K562 (cell line): ENCODE data around the gene SACS. TPM values are rescaled to one million over a fixed set of nuclear protein-coding genes. Genes with fewer than 3 reads are reported as not detected.

Experiments used
- ATAC-seq: fragments of 200-7000 bp; cut with Tn5 transposase; 3 replicates; pipeline ENCODE4 v1.9.1; 2020; ENCODE audit warnings: moderate library complexity
- BruUV-seq: library from RNA; stranded (reverse); fragments of 400-500 nt; replicated peaks from 2 replicates; lab custom pipeline; 2021; lab: Mats Ljungman, UMichigan
- CTCF ChIA-PET: fragments of 300-600 bp; formaldehyde crosslinking; extraction: SDS; loops from one replicate; lab custom pipeline; 2021; ENCODE audit warnings: low intra/inter-chr PET ratio; lab: Yijun Ruan, JAX
- POLR2A ChIA-PET: fragments of 300-600, 350-650 bp; sonication (Branson Sonifier 250); formaldehyde crosslinking; extraction: SDS; loops from one replicate; lab custom pipeline; 2021; ENCODE audit warnings: antibody characterized with exemption, inconsistent platforms; lab: Yijun Ruan, JAX
- DNase-seq, 4 experiments: peaks; one replicate each; pipeline versions ENCODE4 v3.0.0 to v3.0.0-alpha.2; 2011 to 2018; ENCODE audit warnings: low spot score in 3 of 4, mixed read lengths in 3 of 4; ENCODE audit errors: extremely low read depth in 1 of 4
- FAIRE-seq: peaks from 2 replicates; lab custom pipeline; 2011; peaks lifted over from hg19 to GRCh38; lab: Jason Lieb, UNC
- H2AFZ ChIP-seq: 2 replicates; pipeline ENCODE4 v1.6.0; 2011; ENCODE audit warnings: low read depth, low read length, control low read depth, inconsistent platforms
- H3K27ac ChIP-seq: fragments of 200-600 bp; 3 replicates; pipeline ENCODE4 v1.8.0; 2011; ENCODE audit warnings: low read depth, mild to moderate bottlenecking, control low read depth, inconsistent platforms, low read length, moderate library complexity, mixed read lengths; ENCODE audit errors: extremely low read depth
- H3K27me3 ChIP-seq, 2 experiments: fragments of 300-600 bp in 1 of 2; 2 replicates in 1 of 2; 3 replicates in 1 of 2; pipeline versions ENCODE4 v1.6.0 to v1.8.0; 2011; ENCODE audit warnings: inconsistent platforms in 2 of 2, low read length in 2 of 2, mild to moderate bottlenecking in 1 of 2, mixed read lengths in 1 of 2, moderate library complexity in 1 of 2; ENCODE audit not compliant: control insufficient read depth in 2 of 2, insufficient read depth in 2 of 2
- H3K36me3 ChIP-seq: fragments of 300-600 bp; 3 replicates; pipeline ENCODE4 v1.8.0; 2011; ENCODE audit warnings: mild to moderate bottlenecking, low read length, inconsistent platforms; ENCODE audit not compliant: control insufficient read depth, insufficient read depth
- H3K4me1 ChIP-seq, 2 experiments: fragments of 200-600 bp in 1 of 2; replicated peaks in 1 of 2; 2 replicates in 1 of 2; 3 replicates in 1 of 2; pipeline versions ENCODE4 v1.5.1 to v1.8.0; 2011; ENCODE audit warnings: inconsistent platforms in 2 of 2, low read length in 2 of 2, mild to moderate bottlenecking in 1 of 2, mixed read lengths in 1 of 2, moderate library complexity in 1 of 2; ENCODE audit not compliant: control insufficient read depth in 2 of 2, insufficient read depth in 2 of 2
- H3K4me2 ChIP-seq: 2 replicates; pipeline ENCODE4 v1.6.1; 2011; ENCODE audit warnings: low read length, control low read depth, inconsistent platforms, mixed read lengths; ENCODE audit not compliant: insufficient read depth
- H3K4me3 ChIP-seq: fragments of 200-600 bp; sonication (generic), shearing (Covaris generic); 2 replicates; pipeline ENCODE4 v1.5.1; 2016; ENCODE audit warnings: control low read depth, inconsistent platforms
- H3K79me2 ChIP-seq: fragments of 200-600 bp; 3 replicates; pipeline ENCODE4 v1.8.0; 2011; ENCODE audit warnings: low read length, inconsistent platforms; ENCODE audit not compliant: control insufficient read depth, insufficient read depth
- H3K9ac ChIP-seq, 2 experiments: 2 replicates each; pipeline versions ENCODE4 v1.6.0 to v1.6.1; 2011; ENCODE audit warnings: low read depth in 2 of 2, low read length in 2 of 2, control low read depth in 1 of 2, inconsistent platforms in 1 of 2, mild to moderate bottlenecking in 1 of 2, mixed read lengths in 1 of 2; ENCODE audit not compliant: insufficient read depth in 1 of 2
- H3K9me1 ChIP-seq: one replicate; pipeline ENCODE4 v1.6.0; 2011; ENCODE audit warnings: inconsistent platforms, mild to moderate bottlenecking, low read length, moderate library complexity; ENCODE audit not compliant: control insufficient read depth, insufficient read depth
- H3K9me3 ChIP-seq: replicated peaks from 2 replicates; pipeline ENCODE4 v1.5.1; 2011; ENCODE audit warnings: low read depth, low read length, inconsistent platforms; ENCODE audit not compliant: control insufficient read depth, insufficient read depth
- H4K20me1 ChIP-seq: replicated peaks from 2 replicates; pipeline ENCODE4 v1.6.1; 2011; ENCODE audit warnings: low read length, inconsistent platforms, mixed read lengths; ENCODE audit not compliant: control insufficient read depth, insufficient read depth
- CXXC5 ChIP-seq: fragments of 250-450 bp; sonication (Bioruptor Pico); IDR thresholded peaks from 2 replicates; pipeline ENCODE4 v1.8.0; 2022; ENCODE audit warnings: inconsistent platforms, mild to moderate bottlenecking, moderate library complexity
- EHMT2 ChIP-seq: fragments of 450-650 bp; IDR thresholded peaks from 2 replicates; pipeline ENCODE4 v1.6.1; 2018; ENCODE audit warnings: antibody characterized with exemption
- FOXJ3 ChIP-seq: sonication (generic); formaldehyde crosslinking; IDR thresholded peaks from 2 replicates; pipeline ENCODE4 v1.4.0; 2020; ENCODE audit warnings: mild to moderate bottlenecking, missing genetic modification reagents
- MTA2 ChIP-seq: fragments of 450-650 bp; IDR thresholded peaks from 2 replicates; pipeline ENCODE4 v1.6.1; 2016; ENCODE audit warnings: low read depth
- ZNF217 ChIP-seq: sonication (generic); formaldehyde crosslinking; IDR thresholded peaks from 2 replicates; pipeline ENCODE4 v1.8.0; 2022; ENCODE audit warnings: mild to moderate bottlenecking, missing genetic modification reagents
- WGBS: fragments of 100-300 bp; shearing (Covaris generic); methylation state at CpG from one replicate; pipeline ENCODE4 v1.1.6; 2016; ENCODE audit warnings: low coverage, mixed read lengths; ENCODE audit not compliant: insufficient coverage; ENCODE audit errors: missing lambda C conversion rate; 5-methylcytosine and 5-hydroxymethylcytosine counted together
- in situ Hi-C: fragments of 300-500 bp; cut with MboI; formaldehyde crosslinking; loops from 4 replicates; pipeline ENCODE4 v1.15.0; 2018; ENCODE audit warnings: inconsistent platforms, mixed read lengths
- intact Hi-C: fragments of 100-400 bp; cut with micrococcal nuclease; formaldehyde crosslinking; loops from 2 replicates; pipeline ENCODE4 v1.14.2; 2022
- polyA plus RNA-seq, 8 experiments: library from polyadenylated mRNA; depleted of rRNA in 4 of 8; stranded (reverse) in 5 of 8; unstranded in 3 of 8; fragments of >200 nt; fragmentation: Nextera tagmentation in 2 of 8; fragmentation: Illumina TruSeq in 1 of 8; extraction: Ambion mirVana in 2 of 8; extraction: Trizol in 1 of 8; gene quantifications; 2 replicates each; pipeline versions ENCODE4 v1.2.1 to v1.2.3, GENCODE V29; 2011 to 2014; ENCODE audit warnings: inconsistent platforms in 1 of 8, missing spikeins in 1 of 8
- total RNA-seq, 7 experiments: library from RNA; depleted of rRNA in 6 of 7; stranded (reverse); fragments of >200 nt in 6 of 7; fragmentation: Illumina TruSeq in 2 of 7; extraction: Trizol in 2 of 7; gene quantifications; 2 replicates each; pipeline versions ENCODE4 v1.2.1 to v1.2.3, GENCODE V29; 2011 to 2021; ENCODE audit warnings: low replicate concordance in 1 of 7
- TF ChIP-seq, protein P1 (sequence below): fragments of 150-350 bp; IDR thresholded peaks from 2 replicates; pipeline ENCODE4 v1.6.1; 2014; ENCODE audit warnings: low read depth, mild to moderate bottlenecking, low read length, borderline replicate concordance
- TF ChIP-seq, protein P2 (sequence below): sonication (generic); formaldehyde crosslinking; IDR thresholded peaks from 2 replicates; pipeline ENCODE4 v1.8.1; 2022; ENCODE audit warnings: missing genetic modification reagents

The SACS gene
- total and polyA plus RNA-seq, 9 of the 15 experiments (the other 6 are each of a cell fraction or from before 2014, with no cell fraction given), result 4.7 to 28.2 (median 18.9) TPM

DNA sequence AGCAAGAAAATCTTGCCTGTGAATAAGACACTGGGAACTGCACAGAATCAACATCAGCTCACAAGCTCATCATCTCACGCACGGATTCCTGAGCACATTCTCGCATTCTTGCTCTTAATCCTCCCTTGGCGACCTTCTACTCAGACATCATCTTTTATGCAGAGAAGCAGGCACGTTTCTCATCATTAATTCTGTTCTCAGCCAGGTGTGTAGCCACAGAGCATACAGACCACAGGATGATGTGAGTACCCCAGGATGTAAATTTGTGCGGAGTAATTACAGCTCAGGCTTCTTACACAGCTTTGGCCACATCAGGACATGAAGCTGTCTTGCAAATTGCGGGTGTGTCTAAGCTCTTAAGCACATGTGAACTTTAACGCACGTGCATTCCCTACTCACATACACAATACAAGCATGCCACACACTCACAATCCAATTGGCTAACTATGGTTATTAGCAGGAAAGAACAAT is 36.5 kb upstream of the SACS start:
- Histone ChIP-seq H3K27ac (no peak overlapping the region), H3K79me2 (no peaks in the 10 kb centered on the region), H3K9me1 (no peaks in the 10 kb centered on the region), H3K4me1 (peaks cover 0 to 8% of the 10 kb centered on the region in 2 experiments; a peak in 2 of 5 replicates), H3K9me3 (no peaks in the 10 kb centered on the region), H3K4me2 (no peak overlapping the region), H3K4me3 (no peak overlapping the region), H3K9ac (no peak overlapping the region), H2AFZ (no peak overlapping the region), H3K36me3 (no peaks in the 10 kb centered on the region), H3K27me3 (peaks cover 0 to 11% of the 10 kb centered on the region in 2 experiments; a peak in 2 of 5 replicates), H4K20me1 (no peaks in the 10 kb centered on the region)
- TF ChIP-seq MTA2, result no peak
- TF ChIP-seq, protein P1, sequence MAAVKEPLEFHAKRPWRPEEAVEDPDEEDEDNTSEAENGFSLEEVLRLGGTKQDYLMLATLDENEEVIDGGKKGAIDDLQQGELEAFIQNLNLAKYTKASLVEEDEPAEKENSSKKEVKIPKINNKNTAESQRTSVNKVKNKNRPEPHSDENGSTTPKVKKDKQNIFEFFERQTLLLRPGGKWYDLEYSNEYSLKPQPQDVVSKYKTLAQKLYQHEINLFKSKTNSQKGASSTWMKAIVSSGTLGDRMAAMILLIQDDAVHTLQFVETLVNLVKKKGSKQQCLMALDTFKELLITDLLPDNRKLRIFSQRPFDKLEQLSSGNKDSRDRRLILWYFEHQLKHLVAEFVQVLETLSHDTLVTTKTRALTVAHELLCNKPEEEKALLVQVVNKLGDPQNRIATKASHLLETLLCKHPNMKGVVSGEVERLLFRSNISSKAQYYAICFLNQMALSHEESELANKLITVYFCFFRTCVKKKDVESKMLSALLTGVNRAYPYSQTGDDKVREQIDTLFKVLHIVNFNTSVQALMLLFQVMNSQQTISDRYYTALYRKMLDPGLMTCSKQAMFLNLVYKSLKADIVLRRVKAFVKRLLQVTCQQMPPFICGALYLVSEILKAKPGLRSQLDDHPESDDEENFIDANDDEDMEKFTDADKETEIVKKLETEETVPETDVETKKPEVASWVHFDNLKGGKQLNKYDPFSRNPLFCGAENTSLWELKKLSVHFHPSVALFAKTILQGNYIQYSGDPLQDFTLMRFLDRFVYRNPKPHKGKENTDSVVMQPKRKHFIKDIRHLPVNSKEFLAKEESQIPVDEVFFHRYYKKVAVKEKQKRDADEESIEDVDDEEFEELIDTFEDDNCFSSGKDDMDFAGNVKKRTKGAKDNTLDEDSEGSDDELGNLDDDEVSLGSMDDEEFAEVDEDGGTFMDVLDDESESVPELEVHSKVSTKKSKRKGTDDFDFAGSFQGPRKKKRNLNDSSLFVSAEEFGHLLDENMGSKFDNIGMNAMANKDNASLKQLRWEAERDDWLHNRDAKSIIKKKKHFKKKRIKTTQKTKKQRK, result no peak
- TF ChIP-seq EHMT2, result no peak
- TF ChIP-seq, protein P2, sequence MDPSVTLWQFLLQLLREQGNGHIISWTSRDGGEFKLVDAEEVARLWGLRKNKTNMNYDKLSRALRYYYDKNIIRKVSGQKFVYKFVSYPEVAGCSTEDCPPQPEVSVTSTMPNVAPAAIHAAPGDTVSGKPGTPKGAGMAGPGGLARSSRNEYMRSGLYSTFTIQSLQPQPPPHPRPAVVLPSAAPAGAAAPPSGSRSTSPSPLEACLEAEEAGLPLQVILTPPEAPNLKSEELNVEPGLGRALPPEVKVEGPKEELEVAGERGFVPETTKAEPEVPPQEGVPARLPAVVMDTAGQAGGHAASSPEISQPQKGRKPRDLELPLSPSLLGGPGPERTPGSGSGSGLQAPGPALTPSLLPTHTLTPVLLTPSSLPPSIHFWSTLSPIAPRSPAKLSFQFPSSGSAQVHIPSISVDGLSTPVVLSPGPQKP (CRISPR knock-in tag), result no peak
- no peak for TF ChIP-seq ZNF217
- no peak for TF ChIP-seq CXXC5 (CRISPR knock-in tag)
- no peak for TF ChIP-seq FOXJ3 (CRISPR knock-in tag)
- intact Hi-C loops (loop anchor here (10.0 kb wide), 2 partner anchors 245 to 425 kb away; partner anchors contain the start of gene C1QTNF9B), in situ Hi-C loops (loop anchor here (10.0 kb wide), 1 partner anchor 425 kb away; the partner anchor contains the start of gene C1QTNF9B)
- CTCF ChIA-PET, result no interaction called here
- DNase-seq (no peak), FAIRE-seq (no peak), ATAC-seq (no peak)
- 2% methylated on average over 9 of the region's 9 CpGs for WGBS
- BruUV-seq, result no TSS peak
- POLR2A ChIA-PET, result no interaction called here
